ENCODE results near the gene SPATA31D1.

Gene SPATA31D1

DNA sequence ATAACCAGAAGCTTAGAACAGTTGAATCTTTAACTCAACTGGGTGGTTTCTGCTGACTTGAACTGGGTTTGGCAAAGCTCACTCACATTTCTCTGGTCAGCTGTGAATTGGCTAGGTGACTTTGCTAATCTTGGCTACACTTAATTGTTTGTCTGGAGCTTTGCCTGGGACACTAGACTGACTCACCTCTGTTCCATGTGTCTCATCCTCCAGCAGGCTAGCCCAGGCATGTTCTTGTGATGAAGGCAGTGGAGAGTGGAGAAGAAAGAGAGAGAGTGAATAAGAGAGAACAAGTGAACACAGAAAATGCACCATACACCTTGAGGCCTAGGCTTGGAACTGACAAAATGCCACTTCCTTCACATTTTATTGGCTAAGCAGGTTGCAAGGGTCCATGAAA lies 32.6 kb downstream of the SPATA31D1 start:
- DNase-seq (ENCODE audit: low read depth, low spot score), result peak; percentile 5

- no peak for DNase-seq (ENCODE audit: low read depth, low spot score)
Measured at GRCh38 chr9:82022121-82022520, 33.5 kb downstream of the SPATA31D1 start.

GRCh38 chr9:82024908-82025307 lies 36.3 kb downstream of the SPATA31D1 start:
- DNase-seq (ENCODE audit: low read depth, low spot score), result no peak

- DNase-seq (ENCODE audit: low read depth, low spot score), result peak; percentile 47
Measured at GRCh38 chr9:82031538-82032280, 43.1 kb downstream of the SPATA31D1 start.

- DNase-seq (ENCODE audit: low read depth, low spot score), result no peak
Measured at GRCh38 chr9:82034956-82035731, 46.6 kb downstream of the SPATA31D1 start.

- DNase-seq (ENCODE audit: low read depth, low spot score), result no peak
Measured at GRCh38 chr9:82036086-82036485, 47.5 kb downstream of the SPATA31D1 start.

DNA sequence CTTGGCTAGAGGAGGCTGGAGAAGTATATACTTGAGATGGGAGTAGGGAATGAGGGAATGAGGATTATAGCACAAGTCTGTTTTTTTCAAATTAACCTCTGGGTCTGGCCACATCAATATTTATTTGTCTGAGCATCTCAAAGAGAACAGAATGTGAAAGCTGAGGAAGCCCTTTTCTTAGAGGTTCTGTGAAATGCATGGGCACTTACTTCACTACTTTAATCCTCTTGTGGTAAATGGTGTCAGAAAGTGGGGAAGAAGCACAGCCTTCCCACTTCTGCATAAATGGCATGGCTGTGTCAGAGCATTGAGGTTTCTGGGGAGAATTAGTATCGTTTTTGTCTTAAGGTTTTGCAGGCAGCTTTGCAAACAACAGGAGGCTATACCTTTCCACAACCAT lies 48.6 kb downstream of the SPATA31D1 start:
- no peak for DNase-seq (ENCODE audit: low read depth, low spot score)

- DNase-seq (ENCODE audit: low read depth, low spot score), result no peak
Measured at GRCh38 chr9:82038897-82039296, 50.3 kb downstream of the SPATA31D1 start.
